Tibial nerve (tissue), 4 donors: Measurements from ENCODE around the gene ROBO1.

Experiments
- EP300 ChIP-seq, 2 donors: sonication (generic); formaldehyde crosslinking; IDR thresholded peaks; one replicate each; pipeline ENCODE4 v1.6.1; 2017; ENCODE audit warnings: antibody characterized with exemption in 2 of 2, mild to moderate bottlenecking in 1 of 2
- POLR2A ChIP-seq, 2 donors: fragments of 450-650 bp; IDR thresholded peaks; one replicate each; pipeline ENCODE4 v1.6.1; 2017; ENCODE audit warnings: antibody characterized with exemption in 2 of 2, mild to moderate bottlenecking in 2 of 2, moderate library complexity in 2 of 2
- TF ChIP-seq, protein P1 (sequence below), 5 experiments: fragments of 200-600 bp in 3 of 5; fragments of 450-650 bp in 2 of 5; sonication (generic) in 3 of 5; IDR thresholded peaks; one replicate each; pipeline ENCODE4 v1.5.1; 2016 to 2019; ENCODE audit warnings: antibody characterized with exemption in 5 of 5, mild to moderate bottlenecking in 3 of 5, moderate library complexity in 2 of 5

DNA sequence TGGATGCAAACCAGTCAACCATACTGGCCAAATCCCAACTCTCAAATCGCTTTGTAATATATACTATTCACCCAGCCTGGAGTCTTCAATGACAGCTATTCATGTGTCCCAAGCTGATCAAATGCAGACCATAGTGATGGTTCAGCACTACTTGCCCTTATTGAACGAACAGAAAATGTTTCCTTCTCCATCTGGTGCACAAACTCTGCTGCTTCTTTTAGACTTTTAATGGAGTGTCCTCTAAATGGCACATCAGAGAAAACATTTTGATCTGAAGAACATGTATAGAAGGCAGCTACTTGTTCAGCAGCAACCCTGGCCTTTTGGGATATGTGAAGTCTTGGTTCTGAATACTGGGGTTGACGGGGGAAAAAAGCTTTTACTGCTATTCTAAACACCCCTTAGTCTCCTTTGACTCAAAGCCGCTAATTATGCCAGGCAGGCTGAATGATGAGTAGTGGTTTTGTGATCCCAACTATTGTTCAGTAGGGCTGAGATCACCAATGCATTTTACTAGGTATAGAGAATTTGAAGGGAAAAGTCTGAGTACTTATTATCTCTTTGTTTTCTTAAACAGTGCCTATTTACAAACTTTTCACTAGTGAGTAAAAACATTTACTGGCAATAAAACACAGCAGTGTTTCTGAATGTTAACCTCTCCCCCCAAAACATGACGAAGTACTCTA is 781.2 kb downstream of the ROBO1 start:
- TF ChIP-seq, protein P1, sequence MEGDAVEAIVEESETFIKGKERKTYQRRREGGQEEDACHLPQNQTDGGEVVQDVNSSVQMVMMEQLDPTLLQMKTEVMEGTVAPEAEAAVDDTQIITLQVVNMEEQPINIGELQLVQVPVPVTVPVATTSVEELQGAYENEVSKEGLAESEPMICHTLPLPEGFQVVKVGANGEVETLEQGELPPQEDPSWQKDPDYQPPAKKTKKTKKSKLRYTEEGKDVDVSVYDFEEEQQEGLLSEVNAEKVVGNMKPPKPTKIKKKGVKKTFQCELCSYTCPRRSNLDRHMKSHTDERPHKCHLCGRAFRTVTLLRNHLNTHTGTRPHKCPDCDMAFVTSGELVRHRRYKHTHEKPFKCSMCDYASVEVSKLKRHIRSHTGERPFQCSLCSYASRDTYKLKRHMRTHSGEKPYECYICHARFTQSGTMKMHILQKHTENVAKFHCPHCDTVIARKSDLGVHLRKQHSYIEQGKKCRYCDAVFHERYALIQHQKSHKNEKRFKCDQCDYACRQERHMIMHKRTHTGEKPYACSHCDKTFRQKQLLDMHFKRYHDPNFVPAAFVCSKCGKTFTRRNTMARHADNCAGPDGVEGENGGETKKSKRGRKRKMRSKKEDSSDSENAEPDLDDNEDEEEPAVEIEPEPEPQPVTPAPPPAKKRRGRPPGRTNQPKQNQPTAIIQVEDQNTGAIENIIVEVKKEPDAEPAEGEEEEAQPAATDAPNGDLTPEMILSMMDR (IDR thresholded peaks at IDR 0.05) = no peak
- no peak for TF ChIP-seq POLR2A (IDR thresholded peaks at IDR 0.05)
- no peak for TF ChIP-seq EP300 (IDR thresholded peaks at IDR 0.05)
